HFFc6 (cell line): Measurements from ENCODE around the gene LMNB1. TPM values are rescaled to one million over a fixed set of nuclear protein-coding genes. Genes with fewer than 3 reads are reported as not detected.

Experiments used
- DNase-seq: peaks from one replicate; pipeline ENCODE4 v3.0.0-alpha.2; 2018
- H3K27ac Mint-ChIP-seq: 2 replicates; pipeline ENCODE4 v1.8.0; 2020; ENCODE audit warnings: mild to moderate bottlenecking, mixed read lengths
- H3K27me3 Mint-ChIP-seq: 2 replicates; pipeline ENCODE4 v1.8.0; 2021; ENCODE audit warnings: mild to moderate bottlenecking, moderate library complexity, mixed read lengths; ENCODE audit not compliant: insufficient read depth
- H3K36me3 Mint-ChIP-seq: 2 replicates; pipeline ENCODE4 v1.8.0; 2021; ENCODE audit warnings: low read depth, mixed read lengths
- H3K4me1 Mint-ChIP-seq: 2 replicates; pipeline ENCODE4 v1.8.0; 2020; ENCODE audit warnings: low read depth, mixed read lengths
- H3K4me3 Mint-ChIP-seq: 2 replicates; pipeline ENCODE4 v1.8.0; 2020; ENCODE audit warnings: mild to moderate bottlenecking, moderate library complexity, mixed read lengths
- H3K9me3 Mint-ChIP-seq: 2 replicates; pipeline ENCODE4 v1.8.0; 2020; ENCODE audit warnings: mild to moderate bottlenecking, mixed read lengths
- total RNA-seq, 6 experiments: library from RNA; stranded (reverse); fragmentation: NEBNext Ultra II Directional; extraction: Animal tissue kit (Norgen Biotek cat#: 25700); gene quantifications; 2 replicates in 1 of 6; 3 replicates in 5 of 6; pipeline ENCODE4 v1.2.3, GENCODE V29; 2021
- TF ChIP-seq, protein P1 (sequence below): fragments of 200-600 bp; sonication (generic); IDR thresholded peaks from 2 replicates; pipeline ENCODE4 v1.5.0; 2021; ENCODE audit warnings: antibody characterized with exemption, mild to moderate bottlenecking

LMNB1 gene
- total RNA-seq, 6 experiments from 2014 or later, result 26.2 to 55.4 (median 51.0) TPM

- H3K36me3 Mint-ChIP-seq, result peaks cover 14% of the 10 kb centered on the region
- no peaks in the 10 kb centered on the region for H3K27me3 Mint-ChIP-seq
- TF ChIP-seq, protein P1, sequence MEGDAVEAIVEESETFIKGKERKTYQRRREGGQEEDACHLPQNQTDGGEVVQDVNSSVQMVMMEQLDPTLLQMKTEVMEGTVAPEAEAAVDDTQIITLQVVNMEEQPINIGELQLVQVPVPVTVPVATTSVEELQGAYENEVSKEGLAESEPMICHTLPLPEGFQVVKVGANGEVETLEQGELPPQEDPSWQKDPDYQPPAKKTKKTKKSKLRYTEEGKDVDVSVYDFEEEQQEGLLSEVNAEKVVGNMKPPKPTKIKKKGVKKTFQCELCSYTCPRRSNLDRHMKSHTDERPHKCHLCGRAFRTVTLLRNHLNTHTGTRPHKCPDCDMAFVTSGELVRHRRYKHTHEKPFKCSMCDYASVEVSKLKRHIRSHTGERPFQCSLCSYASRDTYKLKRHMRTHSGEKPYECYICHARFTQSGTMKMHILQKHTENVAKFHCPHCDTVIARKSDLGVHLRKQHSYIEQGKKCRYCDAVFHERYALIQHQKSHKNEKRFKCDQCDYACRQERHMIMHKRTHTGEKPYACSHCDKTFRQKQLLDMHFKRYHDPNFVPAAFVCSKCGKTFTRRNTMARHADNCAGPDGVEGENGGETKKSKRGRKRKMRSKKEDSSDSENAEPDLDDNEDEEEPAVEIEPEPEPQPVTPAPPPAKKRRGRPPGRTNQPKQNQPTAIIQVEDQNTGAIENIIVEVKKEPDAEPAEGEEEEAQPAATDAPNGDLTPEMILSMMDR, result no peak
- no peak overlapping the region for H3K27ac Mint-ChIP-seq
- H3K4me1 Mint-ChIP-seq, result no peaks in the 10 kb centered on the region
- no peaks in the 10 kb centered on the region for H3K9me3 Mint-ChIP-seq
- H3K4me3 Mint-ChIP-seq, result no peak overlapping the region
- DNase-seq, result no peak
These were observed 98.4 kb downstream of the LMNB1 start for GRCh38 chr5:126875303-126875785.

GRCh38 chr5:126877602-126878001, 100.7 kb downstream of the LMNB1 start:
- TF ChIP-seq, protein P1, result no peak
- Mint-ChIP-seq H3K4me1 (no peaks in the 10 kb centered on the region), H3K4me3 (no peak overlapping the region), H3K27me3 (no peaks in the 10 kb centered on the region), H3K9me3 (no peaks in the 10 kb centered on the region), H3K36me3 (peaks cover 11% of the 10 kb centered on the region), H3K27ac (no peak overlapping the region)
- no peak for DNase-seq

DNA sequence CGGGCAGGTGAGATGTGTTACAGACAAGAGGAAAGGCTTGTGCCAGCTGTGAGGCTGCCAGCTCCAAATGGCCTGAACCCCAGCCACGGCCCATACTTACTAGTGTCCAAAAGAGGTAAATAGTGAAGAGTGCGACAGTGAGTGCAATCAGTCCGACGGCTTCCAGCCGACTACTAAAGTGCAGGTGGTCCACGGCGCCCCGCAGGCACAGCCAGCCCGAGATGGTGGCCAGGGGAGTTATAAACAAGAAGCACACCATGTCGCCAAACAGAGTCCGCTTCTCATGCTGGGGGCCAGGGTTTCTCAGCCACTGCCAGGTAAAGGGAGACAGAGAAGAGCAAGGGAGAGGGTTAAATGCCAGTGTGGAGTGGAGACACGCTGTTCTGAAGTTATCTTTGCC, 101.1 kb downstream of the LMNB1 start:
- no peak overlapping the region for H3K4me3 Mint-ChIP-seq
- no peak overlapping the region for H3K27ac Mint-ChIP-seq
- no peaks in the 10 kb centered on the region for H3K27me3 Mint-ChIP-seq
- H3K9me3 Mint-ChIP-seq, result no peaks in the 10 kb centered on the region
- H3K36me3 Mint-ChIP-seq, result peaks cover 11% of the 10 kb centered on the region
- peaks cover 2% of the 10 kb centered on the region; the same call in 1 of the 2 replicates for H3K4me1 Mint-ChIP-seq
- TF ChIP-seq, protein P1, result no peak
- DNase-seq, result no peak

GRCh38 chr5:126878634-126879033, 101.7 kb downstream of the LMNB1 start:
- Mint-ChIP-seq H3K36me3 (peaks cover 11% of the 10 kb centered on the region), H3K9me3 (no peaks in the 10 kb centered on the region), H3K27ac (no peak overlapping the region), H3K27me3 (no peaks in the 10 kb centered on the region), H3K4me3 (no peak overlapping the region), H3K4me1 (peaks cover 7% of the 10 kb centered on the region)
- DNase-seq, result no peak
- TF ChIP-seq, protein P1, result no peak

GRCh38 chr5:126881821-126882600, 105.1 kb downstream of the LMNB1 start:
- DNase-seq, result no peak
- H3K36me3 Mint-ChIP-seq, result peaks cover 11% of the 10 kb centered on the region
- no peaks in the 10 kb centered on the region; the same call in 1 of the 2 replicates for H3K27me3 Mint-ChIP-seq
- H3K27ac Mint-ChIP-seq, result no peak overlapping the region
- H3K4me1 Mint-ChIP-seq, result peaks cover 23% of the 10 kb centered on the region
- no peak overlapping the region for H3K4me3 Mint-ChIP-seq
- H3K9me3 Mint-ChIP-seq, result no peaks in the 10 kb centered on the region
- TF ChIP-seq, protein P1, result no peak
